Urinary bladder (tissue), 4 donors: ENCODE data around the gene TMEM51. TPM values are rescaled to one million over a fixed set of nuclear protein-coding genes. Genes with fewer than 3 reads are reported as not detected.
A peak's percentile ranks its signal among the peaks of the same experiment; 100 is the strongest.

Experiments used
- DNase-seq: peaks from one replicate; pipeline ENCODE4 v3.0.0-alpha.2; 2015; ENCODE audit errors: extremely low spot score
- H3K27ac ChIP-seq: one replicate; pipeline ENCODE4 v1.5.1; 2013; ENCODE audit warnings: low read depth, mild to moderate bottlenecking, moderate library complexity
- H3K36me3 ChIP-seq: one replicate; pipeline ENCODE4 v1.6.1; 2013; ENCODE audit warnings: mild to moderate bottlenecking, moderate library complexity; ENCODE audit not compliant: insufficient read depth
- H3K4me1 ChIP-seq: one replicate; pipeline ENCODE4 v1.6.1; 2013; ENCODE audit warnings: mild to moderate bottlenecking, moderate library complexity; ENCODE audit not compliant: insufficient read depth
- H3K4me3 ChIP-seq: one replicate; pipeline ENCODE4 v1.5.1; 2013; ENCODE audit warnings: low read depth, low read length
- WGBS: extraction: QIAGEN DNeasy Blood & Tissue Kit; methylation state at CpG from one replicate; pipeline ENCODE4 v1.1.7; 2013; 5-methylcytosine and 5-hydroxymethylcytosine counted together
- polyA plus RNA-seq: library from polyadenylated mRNA; stranded (reverse); fragments of 200-250 nt; gene quantifications from one replicate; pipeline ENCODE4 v1.2.3, GENCODE V29; 2013
- total RNA-seq: library from RNA; depleted of rRNA; stranded (reverse); fragments of >200 nt; gene quantifications from one replicate; pipeline ENCODE4 v1.2.3, GENCODE V29; 2014
- donor health status: healthy with polysubstance abuse.
- donor health status: healthy.

Gene TMEM51
- total and polyA plus RNA-seq, 2 donors, result 15.9 to 21.5 TPM

DNA sequence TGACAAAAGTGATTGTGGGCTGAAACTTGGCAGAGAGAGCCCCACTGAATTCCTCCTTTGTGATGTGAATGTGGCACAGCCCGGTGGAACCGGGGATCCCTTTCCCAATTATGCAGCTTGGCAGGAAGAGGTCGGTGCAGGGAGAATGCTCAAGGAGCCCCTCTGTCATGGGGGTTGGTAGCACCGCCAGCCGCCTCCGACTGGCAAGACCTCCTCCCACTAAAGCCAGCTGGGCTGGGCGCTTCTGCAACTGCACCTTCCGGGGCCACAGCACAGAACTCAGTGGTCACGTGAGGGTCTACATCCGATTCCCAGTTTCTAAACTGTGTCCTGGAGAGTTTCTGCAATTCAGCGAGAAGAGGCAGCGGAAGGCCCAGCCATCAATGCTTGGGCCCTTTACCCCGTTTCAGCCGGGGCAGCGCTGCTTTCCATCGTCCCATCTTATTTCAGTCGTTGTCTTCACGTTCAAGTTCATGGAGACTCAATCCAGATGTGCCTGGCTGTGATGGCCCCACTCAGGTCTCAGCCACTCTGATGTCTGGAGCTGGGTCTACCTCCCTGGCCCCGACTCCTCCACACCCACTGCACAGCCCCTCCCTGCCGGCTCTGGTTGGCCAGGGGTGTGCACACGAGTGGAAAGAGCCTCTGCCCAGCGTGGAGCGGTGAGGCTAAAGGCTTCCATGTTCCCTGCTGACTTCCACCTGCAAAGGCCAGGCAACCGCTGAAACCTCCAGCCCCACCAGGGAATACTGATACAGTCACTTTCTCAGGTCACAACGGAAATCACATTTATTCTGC lies 53.7 kb downstream of the TMEM51 start:
- Histone ChIP-seq H3K4me1 (no peaks in the 10 kb centered on the region), H3K4me3 (no peak overlapping the region), H3K36me3 (no peaks in the 10 kb centered on the region), H3K27ac (no peak overlapping the region)
- DNase-seq, result no peak
- WGBS, result 73% methylated on average over 25 of the region's 25 CpGs

DNA sequence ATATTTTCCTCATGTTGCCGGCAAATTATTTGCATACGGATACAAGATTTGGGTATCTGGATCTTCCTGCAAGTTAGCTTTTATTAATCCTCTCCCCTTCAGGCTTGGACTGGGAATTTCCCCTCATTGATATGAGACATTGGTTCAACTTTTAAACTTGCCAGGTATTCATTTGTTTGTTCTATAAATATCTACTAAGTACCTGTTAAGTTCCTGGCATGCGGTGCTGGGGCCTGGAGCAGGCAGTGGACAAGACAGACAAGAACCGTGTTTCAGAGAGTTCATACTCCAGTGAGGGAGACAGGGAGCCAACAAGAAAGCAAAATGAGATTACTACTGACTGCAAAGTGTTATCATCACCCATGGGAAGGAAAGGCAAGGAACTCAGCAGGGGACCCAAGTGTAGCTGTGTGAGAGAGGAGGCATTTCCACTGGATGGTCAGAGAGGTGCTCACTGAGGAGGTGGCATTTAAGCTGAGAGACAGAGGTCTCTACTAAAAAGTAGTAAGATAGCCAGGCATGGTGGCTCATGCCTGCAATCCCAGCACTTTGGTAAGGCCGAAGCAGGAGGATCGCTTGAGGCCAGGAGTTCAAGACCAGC lies 54.4 kb downstream of the TMEM51 start:
- DNase-seq, result no peak
- no peaks in the 10 kb centered on the region for H3K4me1 ChIP-seq
- no peak overlapping the region for H3K27ac ChIP-seq
- H3K4me3 ChIP-seq, result no peak overlapping the region
- no peaks in the 10 kb centered on the region for H3K36me3 ChIP-seq
- WGBS, result 77% methylated on average over 6 of the region's 6 CpGs

DNA sequence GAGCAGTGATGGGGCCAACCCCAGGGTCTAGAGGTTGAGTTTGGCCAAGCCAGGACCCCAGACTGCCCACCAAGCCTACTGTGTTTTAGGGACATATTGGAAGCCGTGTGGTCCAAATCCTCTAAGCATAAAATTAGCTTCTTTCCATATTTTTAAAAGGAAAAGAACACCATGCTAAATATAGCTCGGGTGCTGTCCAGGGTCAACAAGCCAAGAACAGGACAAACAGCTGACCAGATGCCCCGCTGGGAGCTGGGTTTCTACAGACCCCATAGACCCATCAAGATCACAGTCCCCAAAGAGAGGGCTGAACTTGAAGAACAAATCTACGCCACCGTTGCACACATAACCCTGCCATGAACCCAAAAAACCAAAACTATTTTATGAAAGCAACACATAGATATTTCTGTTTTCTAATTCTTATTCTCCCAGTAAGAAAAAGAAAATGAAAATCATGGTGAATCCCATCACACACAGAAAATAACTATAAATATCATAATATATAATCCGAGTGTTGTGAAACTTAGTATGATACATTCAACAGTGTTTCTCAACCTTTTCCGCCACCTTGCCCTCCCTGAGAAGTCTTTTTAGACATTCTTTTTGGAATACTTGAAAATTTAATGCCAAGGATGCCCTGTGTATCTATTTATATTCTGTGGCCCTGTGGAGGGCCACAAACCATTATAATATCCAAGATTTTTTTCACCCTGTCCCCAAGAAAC lies 57.3 kb downstream of the TMEM51 start:
- WGBS, result 85% methylated on average over 7 of the region's 7 CpGs
- no peaks in the 10 kb centered on the region for H3K36me3 ChIP-seq
- no peak overlapping the region for H3K4me3 ChIP-seq
- no peak for DNase-seq
- no peak overlapping the region for H3K27ac ChIP-seq
- H3K4me1 ChIP-seq, result peaks cover 4% of the 10 kb centered on the region

DNA sequence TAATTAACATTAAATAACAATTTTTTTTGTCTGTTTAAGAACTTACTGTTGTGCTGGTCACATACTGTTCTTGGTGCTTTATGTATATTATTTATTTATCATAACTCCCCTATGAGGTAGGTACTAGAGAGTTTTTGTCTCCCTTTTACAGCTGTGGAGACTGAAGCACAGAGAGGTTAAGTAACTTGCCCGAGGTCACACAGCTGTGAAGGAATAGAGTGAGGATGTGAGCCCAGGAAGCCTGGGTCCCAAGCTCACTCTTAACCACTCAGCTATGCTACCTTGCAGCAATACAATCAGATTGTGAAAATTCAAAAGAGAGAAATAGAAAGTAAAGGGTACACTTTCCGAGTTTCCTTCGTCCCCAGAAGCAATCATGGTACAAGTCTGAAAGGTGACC lies 57.9 kb downstream of the TMEM51 start:
- Histone ChIP-seq H3K36me3 (no peaks in the 10 kb centered on the region), H3K27ac (no peak overlapping the region), H3K4me3 (no peak overlapping the region), H3K4me1 (peaks cover 4% of the 10 kb centered on the region)
- no peak for DNase-seq
- WGBS, result 94% methylated on average over 3 of the region's 3 CpGs

DNA sequence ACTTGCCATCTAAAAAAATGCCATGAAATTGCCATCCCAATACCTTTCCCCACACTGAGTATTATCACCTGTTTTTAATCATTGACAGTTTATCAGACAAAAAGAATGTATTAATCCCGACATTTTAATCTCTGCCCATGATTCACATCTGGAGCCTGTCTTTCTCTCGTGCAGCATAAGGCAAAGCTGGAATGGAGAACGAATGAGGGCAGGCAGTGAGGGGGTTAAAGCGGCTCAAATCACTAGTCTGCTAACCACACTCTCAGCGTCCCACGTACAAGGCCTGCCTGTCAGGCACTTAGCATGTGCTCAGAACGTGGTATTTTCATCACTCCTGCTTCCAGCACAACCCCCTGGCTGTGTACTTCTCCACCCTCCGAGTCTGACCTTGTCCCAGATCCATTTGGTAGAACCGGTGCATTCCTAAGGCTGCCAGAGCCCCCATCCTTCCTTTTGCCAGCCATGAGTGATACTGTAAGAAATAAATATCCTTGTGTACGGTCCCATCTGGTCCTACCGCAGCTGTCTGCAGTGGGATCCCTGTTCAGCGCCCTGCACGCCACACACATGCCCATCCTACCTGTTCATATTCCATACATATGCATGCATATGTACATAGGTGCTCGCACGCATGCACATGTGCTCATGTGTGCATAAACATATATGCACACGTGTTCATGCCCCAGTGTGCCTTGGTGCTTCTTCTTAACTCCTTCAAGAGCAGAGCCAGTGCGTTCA lies 58.8 kb downstream of the TMEM51 start:
- WGBS, result 58% methylated on average over 17 of the region's 17 CpGs
- Histone ChIP-seq H3K4me1 (peaks cover 4% of the 10 kb centered on the region), H3K36me3 (no peaks in the 10 kb centered on the region), H3K4me3 (no peak overlapping the region), H3K27ac (no peak overlapping the region)
- DNase-seq, result no peak

DNA sequence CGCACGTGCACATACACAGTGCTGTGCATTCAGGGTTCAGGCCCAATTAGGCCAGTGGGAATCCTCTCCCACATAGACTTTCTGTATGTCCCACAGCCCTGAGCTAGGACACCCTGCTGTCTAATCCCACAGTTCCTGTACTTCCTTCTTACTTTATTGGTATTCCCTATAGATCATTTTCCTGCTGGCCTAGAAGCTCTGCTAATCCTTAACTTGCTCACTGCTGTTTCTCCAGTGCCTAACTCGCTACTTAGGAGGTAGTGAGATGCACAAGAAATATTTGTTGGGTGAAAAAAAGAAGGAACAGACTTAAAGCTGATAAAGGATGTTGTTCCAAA lies 59.4 kb downstream of the TMEM51 start:
- 68% methylated on average over 3 of the region's 3 CpGs for WGBS
- Histone ChIP-seq H3K27ac (no peak overlapping the region), H3K4me3 (no peak overlapping the region), H3K4me1 (peaks cover 4% of the 10 kb centered on the region), H3K36me3 (no peaks in the 10 kb centered on the region)
- DNase-seq, result no peak

DNA sequence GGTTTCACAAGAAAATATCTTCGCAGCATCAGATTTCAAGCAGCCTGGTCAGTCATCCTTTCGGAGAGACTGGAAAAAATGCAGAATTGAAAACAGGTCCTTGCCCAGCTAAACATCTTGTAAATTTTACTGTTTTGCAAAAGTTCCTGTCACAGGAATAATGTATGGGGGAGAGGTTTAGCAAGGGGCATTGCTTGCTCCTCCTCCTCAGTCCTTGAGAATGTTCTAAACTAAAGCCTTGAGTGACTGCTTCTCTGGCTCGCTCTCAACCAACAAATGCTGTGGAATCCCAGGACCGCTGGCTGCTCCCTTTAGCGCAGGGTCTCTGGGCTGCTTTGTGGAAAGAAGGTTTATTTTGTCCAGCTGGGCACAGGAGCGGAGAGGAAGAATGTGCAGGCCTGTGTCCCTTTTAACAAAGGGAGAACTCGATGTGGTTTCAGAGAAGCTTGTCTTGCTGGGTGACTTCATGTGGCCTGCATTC lies 59.8 kb downstream of the TMEM51 start:
- no peak for DNase-seq
- H3K4me1 ChIP-seq, result peaks cover 4% of the 10 kb centered on the region

DNA sequence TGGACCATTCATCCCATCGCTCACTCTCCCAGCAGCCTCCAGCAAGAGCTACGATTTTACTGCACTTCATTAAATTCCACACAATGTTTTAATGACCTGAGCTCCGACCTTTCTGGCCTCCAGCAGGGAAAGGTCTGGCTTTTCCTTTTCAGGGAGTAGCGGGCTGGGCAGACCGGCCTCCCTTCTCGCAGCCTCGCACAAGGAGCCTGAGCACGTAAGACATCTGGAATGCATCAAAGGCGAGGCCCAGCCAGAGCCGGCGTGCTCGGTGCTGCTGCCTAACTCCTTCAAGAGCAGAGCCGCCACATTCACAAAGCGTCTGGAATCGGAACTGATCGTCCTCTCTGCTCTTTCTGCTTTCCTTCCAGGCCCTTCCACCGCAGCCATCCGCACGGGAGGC lies 61.0 kb downstream of the TMEM51 start:
- DNase-seq, result no peak
- H3K4me1 ChIP-seq, result peaks cover 4% of the 10 kb centered on the region
- H3K27ac ChIP-seq, result peak overlapping the region; percentile 46
- no peak overlapping the region for H3K4me3 ChIP-seq
- H3K36me3 ChIP-seq, result no peaks in the 10 kb centered on the region
- WGBS, result 30% methylated on average over 19 of the region's 19 CpGs

More for the DNA sequence above, 59.8 kb downstream of the TMEM51 start:
- H3K4me3 ChIP-seq, result no peak overlapping the region
- no peak overlapping the region for H3K27ac ChIP-seq
- no peaks in the 10 kb centered on the region for H3K36me3 ChIP-seq
- WGBS, result 31% methylated on average over 7 of the region's 7 CpGs

DNA sequence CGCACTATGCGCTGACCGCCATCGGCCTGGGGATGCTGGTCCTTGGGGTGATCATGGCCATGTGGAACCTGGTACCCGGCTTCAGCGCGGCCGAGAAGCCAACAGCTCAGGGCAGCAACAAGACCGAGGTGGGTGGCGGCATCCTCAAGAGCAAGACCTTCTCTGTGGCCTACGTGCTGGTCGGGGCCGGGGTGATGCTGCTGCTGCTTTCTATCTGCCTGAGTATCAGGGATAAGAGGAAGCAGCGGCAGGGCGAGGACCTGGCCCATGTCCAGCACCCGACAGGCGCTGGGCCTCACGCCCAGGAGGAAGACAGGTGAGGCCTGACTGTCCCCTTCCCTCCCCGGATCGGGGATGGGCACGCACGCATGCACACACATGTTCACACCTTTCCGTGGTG lies 61.6 kb downstream of the TMEM51 start:
- peaks cover 4% of the 10 kb centered on the region for H3K4me1 ChIP-seq
- H3K4me3 ChIP-seq, result no peak overlapping the region
- H3K27ac ChIP-seq, result peak overlapping the region; percentile 76
- DNase-seq, result no peak
- H3K36me3 ChIP-seq, result no peaks in the 10 kb centered on the region
- WGBS, result 70% methylated on average over 23 of the region's 23 CpGs

DNA sequence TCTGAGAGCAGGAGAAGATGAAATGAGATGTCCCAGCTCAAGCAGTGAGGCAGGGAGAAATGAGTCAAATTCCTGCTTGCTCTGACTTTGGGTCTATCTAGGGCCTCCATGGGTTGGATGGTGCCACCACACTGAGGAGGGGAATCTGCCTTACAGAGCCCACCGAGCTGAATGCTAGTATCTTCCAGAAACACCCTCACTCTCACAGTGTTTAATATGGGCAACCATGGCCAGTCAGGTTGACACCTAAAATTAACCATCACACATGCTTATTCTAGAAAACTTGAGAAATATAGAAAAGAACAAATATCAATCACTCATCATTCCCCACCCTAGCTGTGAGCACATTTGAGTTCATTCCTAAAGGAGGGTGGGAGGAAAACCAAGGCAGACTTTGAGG lies 64.1 kb downstream of the TMEM51 start:
- peaks cover 4% of the 10 kb centered on the region for H3K4me1 ChIP-seq
- no peak overlapping the region for H3K27ac ChIP-seq
- no peak overlapping the region for H3K4me3 ChIP-seq
- no peaks in the 10 kb centered on the region for H3K36me3 ChIP-seq
- DNase-seq, result no peak
- WGBS, result 100% methylated on average over 1 of the region's 1 CpG

DNA sequence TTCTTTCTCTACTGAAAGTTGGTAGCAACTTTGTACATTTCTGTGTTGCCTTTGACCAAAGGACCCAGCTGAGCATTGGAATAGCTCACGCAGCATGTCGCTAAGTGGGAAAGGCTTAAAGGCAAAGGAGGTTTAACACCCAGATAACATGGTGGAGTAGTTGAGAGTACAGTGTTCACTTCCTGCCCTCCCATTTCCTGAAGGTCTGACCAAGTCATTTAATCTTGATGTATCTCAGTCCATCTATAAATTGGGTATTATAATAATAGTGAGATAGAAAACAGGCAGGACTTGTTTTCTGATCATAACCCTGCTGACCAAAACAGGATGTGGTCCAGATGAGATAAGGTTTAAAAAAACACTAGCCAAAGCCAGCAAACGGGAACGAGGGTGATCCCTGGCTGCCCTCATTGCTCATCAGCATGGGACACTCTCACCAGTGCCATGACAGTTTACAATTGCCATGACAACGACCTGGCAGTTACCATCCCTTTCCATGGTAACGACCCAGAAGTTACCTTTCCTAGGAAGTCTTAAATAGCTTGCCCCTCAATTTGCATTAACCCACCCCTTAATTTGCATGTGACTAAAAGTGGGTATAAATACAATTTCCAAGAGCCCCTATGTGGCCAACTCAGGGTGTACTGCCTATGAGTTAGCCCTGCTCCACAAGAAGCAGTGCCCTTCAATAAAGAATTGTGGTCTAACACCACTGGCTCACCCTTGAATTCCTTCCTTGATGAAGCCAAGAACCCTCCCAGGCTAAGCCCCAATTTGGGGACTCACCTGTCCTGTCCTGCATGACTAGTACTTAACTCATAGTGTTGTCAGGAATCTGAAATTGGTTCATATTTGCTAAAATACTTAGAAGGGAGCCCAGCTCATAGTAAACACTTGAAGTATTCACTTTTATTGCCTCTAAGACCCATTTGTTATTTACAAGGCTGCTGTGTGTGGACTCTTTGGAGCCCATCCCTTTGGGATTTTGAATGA lies 65.0 kb downstream of the TMEM51 start:
- Histone ChIP-seq H3K4me3 (no peak overlapping the region), H3K27ac (no peak overlapping the region), H3K4me1 (peaks cover 4% of the 10 kb centered on the region), H3K36me3 (no peaks in the 10 kb centered on the region)
- 60% methylated on average over 6 of the region's 6 CpGs for WGBS
- DNase-seq, result no peak

DNA sequence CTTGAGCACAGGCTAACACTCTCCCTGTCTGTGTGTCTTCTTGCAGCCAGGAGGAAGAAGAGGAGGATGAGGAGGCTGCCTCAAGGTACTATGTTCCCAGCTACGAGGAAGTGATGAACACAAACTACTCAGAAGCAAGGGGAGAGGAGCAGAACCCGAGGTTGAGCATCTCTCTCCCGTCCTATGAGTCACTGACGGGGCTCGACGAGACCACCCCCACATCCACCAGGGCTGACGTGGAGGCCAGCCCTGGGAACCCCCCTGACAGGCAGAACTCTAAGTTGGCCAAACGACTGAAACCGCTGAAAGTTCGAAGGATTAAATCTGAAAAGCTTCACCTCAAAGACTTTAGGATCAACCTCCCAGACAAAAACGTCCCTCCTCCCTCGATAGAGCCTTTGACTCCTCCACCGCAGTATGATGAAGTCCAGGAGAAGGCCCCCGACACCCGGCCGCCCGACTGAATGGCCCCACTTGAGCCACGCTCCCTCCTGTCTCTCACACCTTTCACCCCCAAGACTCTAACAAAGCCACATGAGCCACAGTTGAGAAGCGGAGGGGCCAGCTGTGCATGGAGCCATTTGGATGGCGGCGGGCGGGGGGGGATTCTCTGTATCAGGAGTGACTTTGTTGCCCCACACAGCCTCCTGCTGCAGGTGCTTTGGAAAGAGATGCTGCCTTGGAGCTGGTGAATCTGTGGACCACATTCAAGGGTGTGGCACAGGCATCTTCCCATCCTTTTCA lies 65.9 kb downstream of the TMEM51 start:
- Histone ChIP-seq H3K27ac (no peak overlapping the region), H3K36me3 (no peaks in the 10 kb centered on the region), H3K4me1 (peaks cover under 1% of the 10 kb centered on the region), H3K4me3 (no peak overlapping the region)
- no peak for DNase-seq
- 96% methylated on average over 22 of the region's 22 CpGs for WGBS
